HepG2 (cell line): ENCODE data around the gene SLC50A1. TPM values are rescaled to one million over a fixed set of nuclear protein-coding genes. Genes with fewer than 3 reads are reported as not detected.

Experiments used
- ATRX ChIP-seq: sonication (generic); formaldehyde crosslinking; IDR thresholded peaks from 2 replicates; pipeline ENCODE4 v1.4.0; 2020; ENCODE audit warnings: missing genetic modification reagents, borderline replicate concordance
- BHLHE40 ChIP-seq: IDR thresholded peaks from 2 replicates; pipeline ENCODE4 v1.6.1; 2011; ENCODE audit warnings: low read length, improper control_type of control experiment
- GMEB2 ChIP-seq: IDR thresholded peaks from 2 replicates; pipeline ENCODE4 v1.6.1; 2016; ENCODE audit warnings: missing biosample characterization, missing genetic modification reagents, low read depth
- HDAC1 ChIP-seq: sonication (generic); formaldehyde crosslinking; IDR thresholded peaks from 2 replicates; pipeline ENCODE4 v1.5.1; 2020; ENCODE audit warnings: mild to moderate bottlenecking, missing genetic modification reagents
- JUNB ChIP-seq: sonication (generic); formaldehyde crosslinking; IDR thresholded peaks from 2 replicates; pipeline ENCODE4 v1.8.0; 2022; ENCODE audit warnings: missing genetic modification reagents, mild to moderate bottlenecking, borderline replicate concordance
- KDM3A ChIP-seq: IDR thresholded peaks from 2 replicates; pipeline ENCODE4 v1.6.1; 2018; ENCODE audit warnings: low read depth, missing compliant biosample characterization
- POLR2AphosphoS2 ChIP-seq: IDR thresholded peaks from 2 replicates; pipeline ENCODE4 v1.6.1; 2011; ENCODE audit warnings: low read depth, low read length, improper control_type of control experiment
- REST ChIP-seq, 2 experiments: IDR thresholded peaks; 2 replicates each; pipeline ENCODE4 v1.6.1; 2011 to 2012; ENCODE audit warnings: low read length in 2 of 2, borderline replicate concordance in 1 of 2, low read depth in 1 of 2, mild to moderate bottlenecking in 1 of 2, moderate library complexity in 1 of 2
- RFX1 ChIP-seq: fragments of 450-650 bp; IDR thresholded peaks from 2 replicates; pipeline ENCODE4 v1.6.1; 2017
- SRF ChIP-seq: IDR thresholded peaks from 2 replicates; pipeline ENCODE4 v1.6.1; 2011; ENCODE audit warnings: mild to moderate bottlenecking, low read depth, low read length, moderate library complexity
- STAT5B ChIP-seq: sonication (generic); formaldehyde crosslinking; IDR thresholded peaks from 2 replicates; pipeline ENCODE4 v1.4.0; 2020; ENCODE audit warnings: missing genetic modification reagents
- TBX2 ChIP-seq: sonication (generic); formaldehyde crosslinking; IDR thresholded peaks from 2 replicates; pipeline ENCODE4 v1.5.0; 2020; ENCODE audit warnings: missing genetic modification reagents, mild to moderate bottlenecking, borderline replicate concordance
- TCF7L2 ChIP-seq: IDR thresholded peaks from 2 replicates; pipeline ENCODE4 v1.6.1; 2011; ENCODE audit warnings: mild to moderate bottlenecking, low read depth, low read length, moderate library complexity
- TOE1 ChIP-seq: sonication (generic); formaldehyde crosslinking; IDR thresholded peaks from 2 replicates; pipeline ENCODE4 v1.4.0; 2020; ENCODE audit warnings: mild to moderate bottlenecking, missing genetic modification reagents
- XRCC5 ChIP-seq: fragments of 200-400 bp; formaldehyde crosslinking; optimal IDR thresholded peaks from 2 replicates; pipeline ENCODE3; 2017; ENCODE audit warnings: mild to moderate bottlenecking, low read length
- ZBTB26 ChIP-seq: IDR thresholded peaks from 2 replicates; pipeline ENCODE4 v1.6.1; 2016; ENCODE audit warnings: missing compliant biosample characterization, missing genetic modification reagents, borderline replicate concordance
- ZBTB7A ChIP-seq: sonication (generic); formaldehyde crosslinking; IDR thresholded peaks from 2 replicates; pipeline ENCODE4 v1.8.0; 2022; ENCODE audit warnings: mild to moderate bottlenecking, missing genetic modification reagents
- ZFP82 ChIP-seq: sonication (generic); formaldehyde crosslinking; IDR thresholded peaks from 2 replicates; pipeline ENCODE4 v1.5.1; 2020; ENCODE audit warnings: mild to moderate bottlenecking, missing genetic modification reagents, borderline replicate concordance
- ZKSCAN1 ChIP-seq: fragments of 150-350 bp; IDR thresholded peaks from 2 replicates; pipeline ENCODE4 v1.6.1; 2014; ENCODE audit warnings: low read length
- ZMYM3 ChIP-seq: sonication (generic); formaldehyde crosslinking; IDR thresholded peaks from 2 replicates; pipeline ENCODE4 v1.5.1; 2020; ENCODE audit warnings: mild to moderate bottlenecking, missing genetic modification reagents
- ZNF101 ChIP-seq: sonication (generic); formaldehyde crosslinking; IDR thresholded peaks from 2 replicates; pipeline ENCODE4 v1.4.0; 2020; ENCODE audit warnings: mild to moderate bottlenecking, low read depth, missing genetic modification reagents, borderline replicate concordance
- ZNF460 ChIP-seq: sonication (generic); formaldehyde crosslinking; IDR thresholded peaks from 2 replicates; pipeline ENCODE4 v1.5.1; 2020; ENCODE audit warnings: missing genetic modification reagents, mild to moderate bottlenecking, borderline replicate concordance
- polyA plus RNA-seq, 8 experiments: library from polyadenylated mRNA; depleted of rRNA in 3 of 8; stranded (reverse) in 7 of 8; unstranded in 1 of 8; fragments of >200 nt; fragmentation: Illumina TruSeq in 4 of 8; extraction: Trizol in 4 of 8; gene quantifications; 2 replicates each; pipeline versions ENCODE4 v1.2.1 to v1.2.3, GENCODE V29; 2011 to 2016; ENCODE audit warnings: low read depth in 4 of 8, missing spikeins in 1 of 8, mixed read lengths in 1 of 8; ENCODE audit not compliant: insufficient read depth in 1 of 8
- total RNA-seq, 5 experiments: library from RNA; depleted of rRNA; stranded (reverse); fragments of >200 nt; fragmentation: Illumina TruSeq; extraction: Trizol; gene quantifications; 2 replicates each; pipeline ENCODE4 v1.2.3, GENCODE V29; 2016; ENCODE audit warnings: low read depth in 1 of 5

SLC50A1 gene
- total and polyA plus RNA-seq, 2 of the 13 experiments (the other 11 are each of a cell fraction or from before 2014, with no cell fraction given) = 22.5 to 46.8 TPM

GRCh38 chr1:155127105-155127966 lies 8.3 kb upstream of the SLC50A1 start, which contains the start of gene EFNA1 (continued):
- peak; percentile 88 for TF ChIP-seq XRCC5
- TF ChIP-seq JUNB (CRISPR knock-in tag) = peak; percentile 95
- TF ChIP-seq ZNF460 (CRISPR knock-in tag) = no peak; the same call in 1 of the 2 replicates
- peak; percentile 89; the same call in 1 of the 2 replicates for TF ChIP-seq ZNF101 (CRISPR knock-in tag)
- no peak for TF ChIP-seq ZKSCAN1
- TF ChIP-seq ZBTB7A = peak; percentile 78; the same call in 1 of the 2 replicates
- peak; percentile 91 for TF ChIP-seq TBX2 (CRISPR knock-in tag)
- 0 out of 2 replicates have a peak, but pooled peaks have one; percentile 19 for TF ChIP-seq ZMYM3
- 0 out of 2 replicates have a peak, but pooled peaks have one; percentile 5 for TF ChIP-seq STAT5B
- TF ChIP-seq POLR2AphosphoS2 = no peak; the same call in none of the 2 replicates
- TF ChIP-seq TCF7L2 = no peak
- no peak for TF ChIP-seq RFX1
- peak; percentile 83 for TF ChIP-seq ZBTB26 (CRISPR knock-in tag)
- TF ChIP-seq KDM3A = no peak; the same call in 1 of the 2 replicates
- TF ChIP-seq TOE1 = 0 out of 2 replicates have a peak, but pooled peaks have one; percentile 55
- TF ChIP-seq ZFP82 (CRISPR knock-in tag) = peak; percentile 25; the same call in 1 of the 2 replicates
- TF ChIP-seq HDAC1 = peak; percentile 95
- no peak for TF ChIP-seq ATRX
- TF ChIP-seq GMEB2 (CRISPR knock-in tag) = no peak
- 0 out of 2 replicates have a peak, but pooled peaks have one; percentile 11 for TF ChIP-seq SRF
- TF ChIP-seq REST (IDR thresholded peaks at IDR 0.05; ENCODE audit: borderline replicate concordance in 1 of 2, low read depth in 1 of 2, low read length in 2 of 2) = peak in 1 of 2 experiments; percentile 80; a peak in 2 of 4 replicates
- peak; percentile 83 for TF ChIP-seq BHLHE40
